ENCODE measurements around the gene PDE6A. TPM values are rescaled to one million over a fixed set of nuclear protein-coding genes. Genes with fewer than 3 reads are reported as not detected.

PDE6A gene
- total RNA-seq, 1 donor from 2014 or later = 0.14 TPM

DNA sequence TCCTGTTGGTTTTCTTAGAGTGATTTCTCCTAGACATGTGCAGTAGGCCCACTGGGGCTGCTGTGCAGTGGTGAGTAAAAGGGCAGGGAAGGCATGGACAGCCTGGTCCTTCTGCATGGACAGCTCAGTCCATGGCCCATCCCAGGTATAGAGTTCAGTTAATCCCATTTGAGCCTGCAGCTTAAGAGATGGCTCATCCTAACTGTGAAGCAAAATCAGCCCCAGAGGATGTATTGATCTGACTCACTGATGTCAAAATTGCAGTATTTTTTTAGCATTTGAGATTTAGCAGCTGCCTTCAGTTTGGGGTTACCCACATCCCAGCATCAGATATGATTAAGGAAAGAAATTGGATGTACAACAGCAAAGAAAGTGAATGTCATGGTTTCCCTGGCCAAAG lies 93.4 kb downstream of the PDE6A start:
- DNase-seq (ENCODE audit: low read depth) (no peak), FAIRE-seq (no peak)
- Histone ChIP-seq H3K27me3 (ENCODE audit: insufficient read depth, low read length) (no peaks in the 10 kb centered on the region), H3K4me2 (ENCODE audit: low read length) (no peak overlapping the region), H3K4me3 (ENCODE audit: insufficient read depth, low read depth, low read length) (no peak overlapping the region), H3K27ac (ENCODE audit: low read depth, low read length) (no peak overlapping the region), H3K9me3 (ENCODE audit: insufficient read depth, low read depth, low read length) (no peaks in the 10 kb centered on the region), H3K9ac (ENCODE audit: low read length) (no peak overlapping the region), H2AFZ (ENCODE audit: low read depth, low read length) (no peak overlapping the region), H3K36me3 (ENCODE audit: insufficient read depth, low read length) (no peaks in the 10 kb centered on the region), H3K79me2 (ENCODE audit: insufficient read depth, low read length) (no peaks in the 10 kb centered on the region), H3K4me1 (ENCODE audit: insufficient read depth, low read length) (no peaks in the 10 kb centered on the region), H4K20me1 (ENCODE audit: insufficient read depth, low read length) (no peaks in the 10 kb centered on the region)
- no peak overlapping the region for H3K4me3 Mint-ChIP-seq (ENCODE audit: unreplicated experiment)
- H3K27me3 Mint-ChIP-seq (ENCODE audit: low read depth, unreplicated experiment) = peaks cover 14% of the 10 kb centered on the region
- H3K36me3 Mint-ChIP-seq (ENCODE audit: low read depth, unreplicated experiment) = peaks cover 23% of the 10 kb centered on the region
- H3K27ac Mint-ChIP-seq (ENCODE audit: unreplicated experiment) = no peak overlapping the region
- no peaks in the 10 kb centered on the region for H3K9me3 Mint-ChIP-seq (ENCODE audit: unreplicated experiment)
- TF ChIP-seq, protein P1, sequence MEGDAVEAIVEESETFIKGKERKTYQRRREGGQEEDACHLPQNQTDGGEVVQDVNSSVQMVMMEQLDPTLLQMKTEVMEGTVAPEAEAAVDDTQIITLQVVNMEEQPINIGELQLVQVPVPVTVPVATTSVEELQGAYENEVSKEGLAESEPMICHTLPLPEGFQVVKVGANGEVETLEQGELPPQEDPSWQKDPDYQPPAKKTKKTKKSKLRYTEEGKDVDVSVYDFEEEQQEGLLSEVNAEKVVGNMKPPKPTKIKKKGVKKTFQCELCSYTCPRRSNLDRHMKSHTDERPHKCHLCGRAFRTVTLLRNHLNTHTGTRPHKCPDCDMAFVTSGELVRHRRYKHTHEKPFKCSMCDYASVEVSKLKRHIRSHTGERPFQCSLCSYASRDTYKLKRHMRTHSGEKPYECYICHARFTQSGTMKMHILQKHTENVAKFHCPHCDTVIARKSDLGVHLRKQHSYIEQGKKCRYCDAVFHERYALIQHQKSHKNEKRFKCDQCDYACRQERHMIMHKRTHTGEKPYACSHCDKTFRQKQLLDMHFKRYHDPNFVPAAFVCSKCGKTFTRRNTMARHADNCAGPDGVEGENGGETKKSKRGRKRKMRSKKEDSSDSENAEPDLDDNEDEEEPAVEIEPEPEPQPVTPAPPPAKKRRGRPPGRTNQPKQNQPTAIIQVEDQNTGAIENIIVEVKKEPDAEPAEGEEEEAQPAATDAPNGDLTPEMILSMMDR (IDR thresholded peaks at IDR 0.05; ENCODE audit: insufficient read depth, low read depth, low read length) = no peak
- TF ChIP-seq EZH2 (IDR thresholded peaks at IDR 0.05; ENCODE audit: insufficient read depth, low read length) = no peak
- H3K4me1 Mint-ChIP-seq (ENCODE audit: low read depth, unreplicated experiment) = no peaks in the 10 kb centered on the region

DNA sequence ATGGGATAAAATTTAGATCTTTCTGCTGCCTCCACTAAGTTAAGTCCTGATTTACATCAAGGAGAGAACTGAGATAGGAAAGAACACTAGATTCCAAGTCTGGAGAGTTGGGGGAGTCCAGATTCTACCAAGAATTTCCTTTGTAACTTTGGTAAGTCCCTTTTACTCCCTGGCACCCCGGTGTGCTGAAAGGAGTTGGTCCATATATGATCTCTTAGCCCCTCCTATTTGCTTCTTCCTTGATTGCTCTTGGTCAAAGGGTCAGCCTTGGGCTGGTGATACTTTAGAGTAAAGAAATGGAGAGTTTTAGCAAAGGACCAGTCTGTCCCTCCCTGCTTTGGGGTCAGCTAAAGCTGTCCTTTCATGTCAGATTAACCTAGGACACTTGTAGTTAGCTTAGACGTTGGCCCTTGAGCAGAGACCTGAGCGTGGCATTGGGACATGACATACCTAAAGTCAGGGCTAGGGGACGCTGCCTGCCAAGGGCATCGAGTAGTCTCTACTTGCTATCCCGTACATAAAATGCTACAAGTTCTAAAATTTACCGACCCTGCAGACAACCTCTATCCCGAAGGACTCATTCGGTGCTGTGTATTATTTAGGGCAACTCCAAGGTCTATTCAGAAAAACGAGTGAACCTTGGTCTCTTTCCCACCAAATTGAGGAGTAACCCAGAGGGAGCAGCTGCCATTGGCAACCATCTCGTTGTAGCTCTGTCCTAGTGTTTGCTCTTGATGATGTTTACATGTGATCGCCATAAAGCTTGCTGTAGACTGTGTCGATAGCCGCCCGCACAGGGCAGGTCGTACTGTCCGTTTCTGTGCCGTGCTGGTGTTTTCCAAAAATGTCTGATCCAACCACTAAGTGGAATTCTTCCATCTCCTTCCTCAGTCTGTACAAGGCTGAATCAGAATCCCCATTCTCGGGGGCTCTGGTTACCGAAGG lies 94.4 kb downstream of the PDE6A start:
- TF ChIP-seq, protein P1 (IDR thresholded peaks at IDR 0.05; ENCODE audit: insufficient read depth, low read depth, low read length) = no peak
- TF ChIP-seq EZH2 (IDR thresholded peaks at IDR 0.05; ENCODE audit: insufficient read depth, low read length) = no peak
- Histone ChIP-seq H3K9ac (ENCODE audit: low read length) (no peak overlapping the region), H3K36me3 (ENCODE audit: insufficient read depth, low read length) (no peaks in the 10 kb centered on the region), H3K4me2 (ENCODE audit: low read length) (no peak overlapping the region), H2AFZ (ENCODE audit: low read depth, low read length) (no peak overlapping the region), H4K20me1 (ENCODE audit: insufficient read depth, low read length) (no peaks in the 10 kb centered on the region), H3K9me3 (ENCODE audit: insufficient read depth, low read depth, low read length) (no peaks in the 10 kb centered on the region), H3K4me1 (ENCODE audit: insufficient read depth, low read length) (no peaks in the 10 kb centered on the region), H3K79me2 (ENCODE audit: insufficient read depth, low read length) (no peaks in the 10 kb centered on the region), H3K27me3 (ENCODE audit: insufficient read depth, low read length) (no peaks in the 10 kb centered on the region), H3K4me3 (ENCODE audit: insufficient read depth, low read depth, low read length) (no peak overlapping the region), H3K27ac (ENCODE audit: low read depth, low read length) (no peak overlapping the region)
- DNase-seq (ENCODE audit: low read depth) = no peak
- Mint-ChIP-seq H3K36me3 (ENCODE audit: low read depth, unreplicated experiment) (peaks cover 30% of the 10 kb centered on the region), H3K27me3 (ENCODE audit: low read depth, unreplicated experiment) (peaks cover 14% of the 10 kb centered on the region), H3K4me3 (ENCODE audit: unreplicated experiment) (no peak overlapping the region), H3K9me3 (ENCODE audit: unreplicated experiment) (no peaks in the 10 kb centered on the region), H3K4me1 (ENCODE audit: low read depth, unreplicated experiment) (no peaks in the 10 kb centered on the region), H3K27ac (ENCODE audit: unreplicated experiment) (no peak overlapping the region)
- no peak for FAIRE-seq
